Measurements from ENCODE around the gene HOXD9.

DNA sequence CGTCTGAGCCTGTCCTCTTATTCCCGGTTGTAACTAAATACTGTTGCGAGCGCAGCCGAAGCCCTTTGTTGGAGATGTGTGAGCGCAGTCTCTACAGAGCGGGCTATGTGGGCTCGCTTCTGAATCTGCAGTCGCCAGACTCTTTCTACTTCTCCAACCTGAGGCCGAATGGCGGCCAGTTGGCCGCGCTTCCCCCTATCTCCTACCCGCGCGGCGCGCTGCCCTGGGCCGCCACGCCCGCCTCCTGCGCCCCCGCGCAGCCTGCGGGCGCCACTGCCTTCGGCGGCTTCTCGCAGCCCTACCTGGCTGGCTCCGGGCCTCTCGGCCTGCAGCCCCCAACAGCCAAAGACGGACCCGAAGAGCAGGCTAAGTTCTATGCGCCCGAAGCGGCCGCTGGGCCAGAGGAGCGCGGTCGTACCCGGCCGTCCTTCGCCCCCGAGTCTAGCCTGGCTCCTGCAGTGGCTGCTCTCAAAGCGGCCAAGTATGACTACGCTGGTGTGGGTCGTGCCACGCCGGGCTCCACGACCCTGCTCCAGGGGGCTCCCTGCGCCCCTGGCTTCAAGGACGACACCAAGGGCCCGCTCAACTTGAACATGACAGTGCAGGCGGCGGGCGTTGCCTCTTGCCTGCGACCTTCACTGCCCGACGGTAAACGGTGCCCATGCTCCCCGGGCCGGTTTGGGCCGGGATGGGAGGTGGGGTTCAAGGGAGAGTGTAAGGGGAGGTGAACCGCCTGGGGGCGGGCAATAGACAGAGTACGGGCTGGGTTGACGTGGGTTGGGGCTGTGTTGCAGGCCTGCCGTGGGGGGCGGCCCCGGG is 22.6 kb upstream of the HOXD9 start, which contains the start of gene HOXD12:
- TF ChIP-seq, protein P1, sequence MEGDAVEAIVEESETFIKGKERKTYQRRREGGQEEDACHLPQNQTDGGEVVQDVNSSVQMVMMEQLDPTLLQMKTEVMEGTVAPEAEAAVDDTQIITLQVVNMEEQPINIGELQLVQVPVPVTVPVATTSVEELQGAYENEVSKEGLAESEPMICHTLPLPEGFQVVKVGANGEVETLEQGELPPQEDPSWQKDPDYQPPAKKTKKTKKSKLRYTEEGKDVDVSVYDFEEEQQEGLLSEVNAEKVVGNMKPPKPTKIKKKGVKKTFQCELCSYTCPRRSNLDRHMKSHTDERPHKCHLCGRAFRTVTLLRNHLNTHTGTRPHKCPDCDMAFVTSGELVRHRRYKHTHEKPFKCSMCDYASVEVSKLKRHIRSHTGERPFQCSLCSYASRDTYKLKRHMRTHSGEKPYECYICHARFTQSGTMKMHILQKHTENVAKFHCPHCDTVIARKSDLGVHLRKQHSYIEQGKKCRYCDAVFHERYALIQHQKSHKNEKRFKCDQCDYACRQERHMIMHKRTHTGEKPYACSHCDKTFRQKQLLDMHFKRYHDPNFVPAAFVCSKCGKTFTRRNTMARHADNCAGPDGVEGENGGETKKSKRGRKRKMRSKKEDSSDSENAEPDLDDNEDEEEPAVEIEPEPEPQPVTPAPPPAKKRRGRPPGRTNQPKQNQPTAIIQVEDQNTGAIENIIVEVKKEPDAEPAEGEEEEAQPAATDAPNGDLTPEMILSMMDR (conservative IDR thresholded peaks at IDR 0.05; ENCODE audit: low read depth, low read length) = no peak
- no peak for TF ChIP-seq EZH2 (IDR thresholded peaks at IDR 0.05; ENCODE audit: low read length, unreplicated experiment)
- TF ChIP-seq EZH2phosphoT487 (IDR thresholded peaks at IDR 0.05; ENCODE audit: borderline replicate concordance, low read length) = no peak

Measured in PC-3 (cell line).